ENCODE measurements around the gene FOXN3.

Gene FOXN3

DNA sequence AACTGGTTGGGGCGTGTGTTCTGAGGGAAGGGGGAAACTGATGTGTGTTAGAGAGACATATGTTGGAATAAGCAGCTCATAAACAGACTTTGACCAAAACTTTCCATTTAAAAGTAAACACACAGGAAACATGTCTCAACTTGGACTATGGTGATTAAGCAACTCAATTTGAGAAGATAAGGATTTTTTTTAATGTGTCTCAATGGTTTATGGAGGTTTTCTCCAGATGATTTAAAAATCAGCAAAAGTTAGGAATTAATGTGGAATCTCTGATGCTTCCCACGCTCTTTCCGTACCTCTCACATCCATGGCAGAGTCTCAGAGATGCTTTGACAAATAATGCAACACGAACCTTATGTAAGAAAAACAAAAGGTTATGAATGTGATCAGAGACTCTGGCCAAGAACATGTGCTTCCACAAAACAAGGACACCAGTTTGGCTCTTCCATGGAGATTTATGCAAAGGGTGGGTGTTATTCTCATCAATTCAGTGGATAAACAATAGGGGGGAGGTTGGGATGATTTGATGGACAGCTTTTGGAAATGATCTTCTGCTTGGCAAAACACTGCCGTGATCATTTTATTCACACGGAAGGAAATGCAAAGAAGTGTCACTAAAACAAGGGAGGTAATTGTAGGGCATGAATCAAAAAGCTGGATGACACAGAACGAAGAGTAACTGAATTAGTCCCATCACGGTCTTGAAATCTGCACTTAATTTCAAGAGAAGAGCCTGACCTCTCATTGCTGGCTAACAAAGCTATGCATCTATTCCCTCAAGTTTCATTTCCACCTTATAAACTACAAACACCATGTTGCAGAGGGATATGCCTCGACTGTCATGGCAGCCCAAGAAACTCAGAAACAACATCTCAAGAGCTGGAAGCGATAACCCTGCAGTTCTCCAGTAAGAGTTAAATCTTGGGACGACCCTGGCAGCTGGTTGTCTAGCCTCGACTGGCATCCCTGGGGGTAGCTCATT is 76.5 kb downstream of the FOXN3 start:
- DNase-seq (ENCODE audit: low read depth in 4 of 4, low spot score in 1 of 4), result no peak

DNA sequence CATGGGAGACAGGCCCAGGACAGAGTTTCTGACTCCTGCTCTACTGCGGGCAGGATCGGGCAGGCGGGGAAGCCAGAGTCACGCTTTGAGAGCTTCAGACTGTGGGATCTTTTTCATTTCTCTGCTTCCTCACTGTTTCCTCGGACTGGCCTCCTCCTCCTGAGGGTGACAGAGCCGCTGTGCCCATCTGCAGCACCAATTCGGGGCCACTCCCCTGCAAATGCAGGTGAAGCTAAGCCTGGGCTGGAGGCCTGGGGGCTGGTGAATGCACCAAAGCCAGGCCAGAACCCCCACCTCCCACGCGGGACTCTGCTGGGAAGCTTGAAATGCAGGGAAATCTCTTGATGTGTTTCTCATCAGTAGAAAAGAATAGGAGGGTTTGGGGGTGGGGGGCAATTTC is 77.5 kb downstream of the FOXN3 start:
- DNase-seq (ENCODE audit: low read depth in 4 of 4, low spot score in 1 of 4), result no peak

DNA sequence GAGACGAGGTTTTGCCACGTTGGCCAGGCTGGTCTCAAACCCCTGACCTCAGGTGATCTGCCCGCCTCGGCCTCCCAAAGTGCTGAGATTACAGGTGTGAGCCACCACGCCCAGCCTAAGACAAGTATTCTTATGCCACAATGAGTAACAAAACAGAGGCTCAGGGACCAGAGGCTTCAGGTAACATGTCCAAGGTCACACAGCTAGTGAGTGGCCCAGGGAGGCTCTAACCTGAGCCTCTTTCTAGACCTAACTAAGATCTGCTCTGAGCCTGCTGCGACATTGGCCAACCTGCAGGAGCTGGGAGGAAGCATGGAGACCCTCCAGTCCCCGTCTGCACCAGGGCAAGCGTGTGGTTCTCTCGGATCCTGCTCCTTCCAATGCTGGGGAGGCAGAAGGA is 77.9 kb downstream of the FOXN3 start:
- no peak for DNase-seq (ENCODE audit: low read depth in 4 of 4, low spot score in 1 of 4)

DNA sequence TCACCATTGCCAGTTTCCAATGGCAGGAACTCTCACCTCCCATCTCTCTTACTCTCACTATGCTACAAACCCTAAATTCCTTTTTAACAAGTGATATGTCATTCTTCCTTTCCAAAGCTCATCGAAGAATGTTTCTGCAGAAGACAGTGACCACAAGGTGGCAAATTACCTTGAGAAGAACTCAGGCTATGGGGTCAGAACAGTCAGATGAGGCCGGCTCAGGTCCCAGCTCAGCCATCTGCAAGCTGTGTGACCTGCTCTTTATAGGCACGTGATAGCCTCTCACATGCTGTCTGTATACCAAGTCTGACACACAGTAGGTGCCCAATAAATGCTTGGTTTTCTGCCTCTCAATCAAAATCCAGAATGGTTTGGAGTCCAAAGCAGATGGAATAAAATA is 80.7 kb downstream of the FOXN3 start:
- DNase-seq (ENCODE audit: low read depth in 4 of 4, low spot score in 1 of 4), result no peak

DNA sequence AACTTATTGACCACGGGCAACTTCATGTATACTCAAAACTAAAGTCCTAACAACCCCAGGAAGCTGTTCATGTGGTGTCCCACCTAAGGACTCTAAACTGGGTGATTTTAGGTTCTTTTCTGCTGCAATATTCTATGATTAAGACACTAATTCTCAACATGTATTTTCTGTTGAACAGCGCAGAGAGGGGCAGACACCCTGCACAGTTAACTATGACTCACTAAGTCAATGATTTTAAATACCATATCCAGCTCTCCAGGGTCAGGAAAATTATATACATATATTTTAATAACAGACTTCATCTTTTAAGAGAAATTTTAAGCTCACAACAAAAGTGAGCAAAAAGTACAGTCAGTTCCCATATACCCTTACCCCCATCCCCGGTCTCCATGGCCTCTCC is 85.0 kb downstream of the FOXN3 start:
- no peak for DNase-seq (ENCODE audit: low read depth in 4 of 4, low spot score in 1 of 4)

DNA sequence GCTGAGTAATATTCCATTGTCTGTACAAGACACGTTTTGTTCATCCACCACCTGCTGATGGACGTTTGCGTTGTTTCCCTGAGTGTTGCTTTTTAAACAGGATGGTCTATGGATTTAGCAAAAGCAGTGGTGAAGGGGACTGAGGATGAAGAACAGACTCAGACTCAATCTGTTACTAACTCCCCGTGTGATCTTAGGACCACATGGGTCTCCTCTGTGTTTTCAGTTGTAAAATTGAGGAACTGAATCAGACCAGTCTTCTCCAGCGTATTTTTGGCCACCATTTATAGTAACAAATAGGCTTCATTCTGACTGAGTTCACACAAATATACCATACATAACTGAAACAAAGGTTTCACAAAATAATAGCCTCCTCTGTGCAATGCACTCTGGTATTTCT is 85.6 kb downstream of the FOXN3 start:
- no peak for DNase-seq (ENCODE audit: low read depth in 4 of 4, low spot score in 1 of 4)

DNA sequence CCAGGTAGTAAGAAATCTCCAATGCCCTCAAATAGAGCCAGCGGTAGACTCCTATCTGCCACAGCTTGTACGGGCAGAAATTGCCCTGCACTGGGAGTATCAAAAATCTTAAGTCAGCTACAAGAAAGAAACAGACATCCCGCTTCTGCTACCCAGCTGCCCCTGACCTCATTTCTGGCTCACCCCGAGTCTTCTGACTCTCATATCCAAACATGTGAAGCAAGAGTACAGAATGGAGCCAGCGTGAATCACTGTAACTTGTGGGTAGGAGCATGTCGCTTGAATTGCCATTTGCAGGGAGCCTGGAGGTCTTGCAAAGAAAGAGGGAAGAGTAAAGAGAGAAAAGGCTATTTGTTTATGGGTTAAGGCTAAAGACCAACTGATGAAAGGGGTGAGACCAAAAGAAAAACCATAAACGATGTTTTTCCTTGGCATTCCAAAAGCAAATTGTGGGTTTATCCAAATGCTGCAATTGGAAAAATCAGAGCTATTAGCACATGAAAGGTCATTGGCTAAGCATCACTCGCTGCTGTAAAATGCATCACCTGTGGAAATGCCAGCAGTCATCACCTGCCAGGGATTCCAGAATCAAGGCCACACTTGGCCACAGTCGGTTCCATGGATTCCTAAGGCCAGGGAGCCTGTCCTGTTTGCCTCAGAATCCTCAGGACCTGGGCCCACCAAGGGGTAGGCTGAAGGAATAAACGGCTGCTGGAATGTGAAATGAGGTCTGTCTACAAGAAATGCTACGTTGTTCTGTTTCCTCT is 86.6 kb downstream of the FOXN3 start:
- DNase-seq (ENCODE audit: low read depth in 4 of 4, low spot score in 1 of 4), result no peak

DNA sequence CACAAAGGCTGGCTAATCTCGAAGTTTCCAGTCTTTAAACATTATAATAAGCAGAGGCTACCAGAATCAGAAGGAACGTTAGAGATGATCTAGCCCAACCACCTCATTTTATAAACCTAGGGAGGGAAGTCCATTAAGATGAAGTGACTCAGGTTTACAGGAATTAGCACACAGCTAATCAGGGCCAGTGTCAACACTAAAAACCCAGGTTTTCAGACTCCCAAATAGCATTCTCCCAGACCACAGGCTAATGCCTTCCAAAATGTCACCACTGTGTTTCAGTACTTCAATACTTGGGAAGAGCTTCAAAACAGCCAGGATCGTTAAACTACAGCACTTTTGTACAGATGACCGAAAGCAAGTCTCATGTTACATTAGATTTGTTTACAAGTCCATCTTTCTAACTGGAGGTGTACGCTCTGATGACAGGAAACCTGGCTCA is 89.2 kb downstream of the FOXN3 start:
- DNase-seq (ENCODE audit: low read depth in 4 of 4, low spot score in 1 of 4), result no peak

DNA sequence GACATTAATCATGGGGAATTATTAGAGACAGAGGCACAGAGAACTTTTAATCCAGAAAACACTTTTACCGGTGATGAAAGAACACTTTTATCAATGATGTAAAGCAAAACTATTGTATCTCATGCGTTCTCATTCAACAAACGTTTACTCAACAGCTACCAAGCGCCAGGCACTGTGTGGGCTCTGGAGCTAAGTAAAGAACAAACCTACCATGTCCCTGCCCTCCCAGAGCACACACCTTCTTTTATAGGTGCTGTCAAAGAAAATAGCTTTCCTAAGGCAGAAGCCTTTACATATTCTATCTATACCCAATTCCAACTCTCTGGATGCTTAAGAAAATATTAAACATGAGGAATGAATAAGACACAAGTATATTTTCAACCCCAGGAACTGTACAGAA is 91.1 kb downstream of the FOXN3 start:
- no peak for DNase-seq (ENCODE audit: low read depth in 4 of 4, low spot score in 1 of 4)

DNA sequence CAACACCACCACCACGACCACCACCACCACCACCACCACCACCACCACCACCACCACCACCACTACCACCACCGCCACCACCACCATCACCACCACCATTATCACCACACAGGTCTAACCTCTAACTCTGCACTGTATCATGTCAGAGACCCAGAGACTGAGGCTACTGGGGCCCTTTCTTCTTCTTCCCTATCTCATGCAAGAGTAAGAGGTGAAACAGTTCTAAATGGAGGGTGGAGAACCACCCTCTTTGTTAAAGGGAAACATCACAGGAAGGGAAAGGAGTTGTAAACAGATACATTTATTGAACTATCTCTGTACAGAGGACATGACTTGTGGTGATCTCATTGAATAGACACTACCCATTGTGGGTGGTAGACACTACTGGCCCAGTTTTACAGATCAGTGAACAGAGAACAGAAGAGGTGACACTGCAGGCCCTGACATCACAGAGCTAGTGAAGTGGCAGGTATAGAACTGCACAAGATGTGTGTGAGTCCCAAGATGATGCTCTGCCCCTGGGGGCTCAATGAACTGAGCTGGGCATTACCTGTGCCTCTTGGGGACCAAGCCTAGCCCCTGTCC is 91.6 kb downstream of the FOXN3 start:
- no peak for DNase-seq (ENCODE audit: low read depth in 4 of 4, low spot score in 1 of 4)

DNA sequence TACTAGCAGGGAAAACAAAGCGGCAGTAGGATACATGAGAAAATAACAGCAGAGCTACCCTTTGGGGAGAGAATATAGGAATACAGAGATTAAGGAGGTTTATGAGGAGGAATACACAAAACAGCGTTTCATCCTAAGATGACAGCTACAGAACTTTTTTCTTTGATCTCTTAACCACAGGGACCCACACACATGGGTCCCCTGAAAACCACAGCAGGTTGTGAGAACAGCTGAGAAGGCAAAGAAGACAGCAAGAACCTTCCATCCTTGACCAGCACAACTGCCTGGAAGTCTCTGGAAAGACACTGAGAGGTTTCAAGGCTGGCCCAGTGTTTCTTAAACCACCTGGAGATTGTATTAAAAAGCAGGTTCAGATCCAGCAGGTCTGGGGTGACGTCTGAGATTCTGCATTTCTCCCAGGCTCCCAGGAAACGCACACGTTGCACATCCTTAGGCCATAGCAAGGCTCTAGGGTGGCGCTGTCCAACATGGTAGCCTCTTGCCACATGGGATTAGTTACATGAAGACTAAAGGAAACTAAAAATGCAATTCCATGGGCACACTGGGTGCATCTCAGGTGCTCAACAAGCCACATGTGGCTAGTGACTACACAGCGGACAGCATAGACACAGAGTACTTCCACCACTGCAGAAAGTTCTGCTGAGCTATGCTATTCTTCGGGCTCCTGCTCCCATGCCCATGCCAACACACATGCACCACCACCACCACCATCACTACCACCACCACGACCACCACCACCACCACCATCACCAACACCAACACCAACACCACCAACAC is 92.3 kb downstream of the FOXN3 start:
- DNase-seq (ENCODE audit: low read depth in 4 of 4, low spot score in 1 of 4), result no peak

DNA sequence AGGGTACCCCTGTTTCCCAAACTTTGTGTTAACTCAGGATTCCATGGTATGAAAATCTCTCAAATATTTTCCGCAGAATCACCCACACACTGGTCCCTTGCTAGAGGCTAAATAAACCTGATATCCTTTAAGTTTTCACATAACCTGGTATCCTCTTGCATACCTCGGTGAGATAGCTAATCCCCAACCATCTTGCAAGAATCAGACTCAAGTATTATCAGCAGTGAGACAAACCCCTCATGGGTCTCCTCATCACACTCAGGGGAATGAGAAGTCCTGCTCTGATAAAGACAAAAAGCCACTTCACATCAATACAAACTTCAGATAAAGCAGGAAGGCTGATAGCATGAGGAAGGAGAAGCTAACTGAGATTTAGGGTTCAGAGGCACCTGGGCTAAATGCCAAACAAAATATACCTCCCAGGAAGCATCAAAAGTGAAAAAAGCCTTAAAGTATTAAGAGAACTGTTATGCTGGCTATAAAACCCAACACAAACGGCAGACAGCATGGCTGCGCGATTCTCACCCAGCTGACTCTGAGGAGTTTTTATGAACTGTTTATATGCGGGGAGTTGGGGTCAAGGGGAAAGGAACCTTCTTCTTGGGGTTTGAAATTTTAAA is 96.5 kb downstream of the FOXN3 start:
- no peak for DNase-seq (ENCODE audit: low read depth in 4 of 4, low spot score in 1 of 4)

DNA sequence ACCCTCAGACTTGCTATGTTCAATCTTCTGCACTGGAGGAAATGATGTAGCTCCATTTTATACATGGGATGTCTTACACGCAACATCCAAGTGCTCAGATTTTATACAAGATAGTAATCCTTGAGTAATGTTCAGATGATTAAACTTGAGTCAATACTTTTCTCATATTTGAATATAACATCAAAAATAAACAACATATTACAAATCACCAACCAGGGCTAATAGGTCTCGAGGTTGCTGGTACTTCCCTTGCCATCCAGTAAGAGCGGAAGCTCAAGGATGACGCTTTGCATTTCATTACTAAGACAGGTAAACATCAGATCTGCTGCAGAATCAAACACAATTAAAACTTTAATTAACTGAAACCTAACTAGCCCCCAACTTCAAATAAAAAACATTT is 97.3 kb downstream of the FOXN3 start:
- no peak for DNase-seq (ENCODE audit: low read depth in 4 of 4, low spot score in 1 of 4)

DNA sequence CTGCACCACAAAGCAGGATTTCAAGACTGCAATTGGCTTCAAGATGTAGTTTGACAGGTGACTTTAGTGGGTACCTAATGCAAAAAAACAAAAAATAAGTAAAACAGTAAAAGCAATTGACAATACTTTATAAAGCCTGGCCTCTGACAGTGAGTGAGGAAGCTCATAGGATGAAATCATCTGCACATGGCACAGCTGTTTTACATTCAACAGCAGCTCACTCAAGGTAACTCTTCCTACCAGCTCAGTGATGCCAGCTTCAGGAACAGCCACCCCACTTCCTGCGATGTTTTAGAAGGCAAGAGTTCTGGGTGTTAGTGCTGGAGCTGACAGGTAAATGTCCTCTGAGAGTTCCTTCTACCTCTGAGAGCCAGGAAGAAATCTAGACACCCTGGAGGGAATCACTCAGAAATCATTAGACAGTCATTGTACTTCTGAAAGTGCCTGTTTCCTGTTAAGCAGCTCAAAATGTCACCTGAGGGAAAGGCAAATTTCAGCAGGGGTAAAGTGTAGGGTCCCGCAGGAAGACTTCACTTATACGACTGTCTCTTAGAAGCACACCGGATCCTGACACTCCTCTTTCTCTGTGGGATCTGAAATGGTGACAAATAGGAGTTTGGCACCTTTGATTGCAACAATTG is 99.9 kb downstream of the FOXN3 start:
- DNase-seq (ENCODE audit: low read depth in 4 of 4, low spot score in 1 of 4), result no peak

DNA sequence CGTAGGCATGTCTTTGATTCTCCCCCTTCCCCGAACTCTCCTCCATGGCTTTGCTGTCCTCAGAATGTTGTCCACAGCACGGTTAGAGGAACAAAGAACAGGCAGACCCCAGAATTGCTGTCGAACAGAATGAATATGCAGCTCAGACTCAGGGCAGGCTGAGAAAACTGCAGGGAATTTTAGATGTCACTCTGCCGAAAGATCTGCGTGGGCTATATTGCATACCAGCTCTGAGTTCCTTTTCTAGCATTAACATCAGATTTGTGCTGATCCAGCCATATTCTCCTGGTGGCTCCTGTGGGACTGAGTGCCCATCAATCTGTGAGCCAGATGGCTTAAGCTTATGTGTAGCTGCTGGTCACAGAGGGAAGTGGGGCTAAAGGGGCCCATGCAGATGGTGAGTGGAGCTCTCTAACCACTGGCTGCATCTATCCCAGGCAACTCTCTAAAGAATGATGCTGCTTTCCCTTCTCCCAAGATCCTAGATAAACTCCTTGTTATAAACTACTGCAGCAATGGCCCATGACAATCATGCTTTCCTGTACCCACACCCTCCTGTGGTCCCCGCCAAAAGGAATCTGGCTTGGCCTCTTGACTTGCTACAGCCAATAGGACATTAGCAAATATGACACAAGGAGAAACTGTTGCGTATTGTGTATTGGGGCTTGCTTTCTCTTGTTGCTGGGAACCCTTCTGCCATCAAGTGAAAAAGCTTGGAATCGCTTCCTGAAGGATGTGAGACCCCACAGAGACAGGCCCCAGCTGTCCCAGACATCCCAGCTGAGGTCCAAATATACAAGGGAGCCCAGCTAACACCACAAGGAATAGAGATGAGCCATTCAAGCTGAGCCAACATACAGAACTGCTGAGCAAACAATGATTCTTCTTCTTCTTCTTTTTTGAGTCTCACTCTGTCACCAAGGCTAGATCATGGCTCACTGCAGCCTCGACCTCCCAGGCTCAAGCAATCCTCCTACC is 101.3 kb downstream of the FOXN3 start:
- DNase-seq (ENCODE audit: low read depth in 4 of 4, low spot score in 1 of 4), result no peak

DNA sequence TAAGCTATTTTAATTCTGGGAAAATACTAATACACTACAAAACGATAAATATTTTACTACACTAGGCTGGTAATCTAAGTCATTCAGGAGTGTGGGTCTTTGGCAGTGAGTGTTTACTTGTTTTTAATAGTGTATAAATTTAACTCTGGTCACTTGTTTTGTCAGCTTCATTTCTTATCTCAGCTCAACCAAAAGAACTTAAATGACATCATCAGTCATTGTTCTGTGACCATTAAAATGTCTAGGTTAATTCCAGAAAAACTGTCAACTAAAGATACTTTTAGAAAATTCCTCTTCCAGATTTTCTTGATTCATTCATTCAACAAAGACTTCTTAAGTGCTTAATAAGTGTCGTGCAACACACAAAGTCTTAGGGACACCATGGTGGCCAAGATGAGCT is 102.8 kb downstream of the FOXN3 start:
- DNase-seq (ENCODE audit: low read depth in 4 of 4, low spot score in 1 of 4), result no peak

DNA sequence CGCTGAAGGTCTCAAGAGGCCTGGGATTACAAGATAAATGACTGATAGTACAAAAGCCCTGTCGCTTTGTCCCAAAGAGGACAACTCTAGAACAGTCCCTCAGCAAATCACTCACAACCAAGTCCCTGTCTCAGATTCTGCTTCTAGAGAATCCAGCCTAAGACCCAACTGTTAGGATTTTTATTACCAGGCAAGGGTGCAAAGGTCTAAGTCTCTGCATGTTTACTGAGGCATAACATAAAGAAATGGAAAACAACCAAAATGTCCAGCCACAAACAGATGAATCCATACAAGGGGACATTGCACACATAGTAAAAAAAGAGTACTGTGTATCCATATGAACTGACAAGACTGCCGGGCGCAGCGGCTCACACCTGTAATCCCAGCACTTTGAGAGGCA is 104.1 kb downstream of the FOXN3 start:
- DNase-seq (ENCODE audit: low read depth in 4 of 4, low spot score in 1 of 4), result no peak

DNA sequence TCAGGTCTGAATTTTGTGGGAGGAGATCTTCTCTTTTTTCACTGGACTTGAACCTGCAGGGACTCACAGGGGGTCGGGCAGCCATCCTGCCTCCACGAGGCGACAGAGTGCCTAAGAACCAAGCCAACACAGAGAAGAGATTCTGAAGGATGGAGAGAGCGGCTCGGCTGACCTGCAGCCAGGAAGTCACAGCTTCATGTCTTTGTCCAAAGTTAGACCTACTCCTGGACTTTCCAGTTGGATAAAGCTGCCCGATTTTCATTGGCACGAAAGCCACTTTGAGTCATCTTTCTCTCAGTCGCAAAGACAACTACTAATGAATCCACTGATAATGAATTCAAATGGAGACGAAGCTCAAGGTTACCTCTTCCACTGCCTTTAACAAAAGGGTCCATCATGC is 106.8 kb downstream of the FOXN3 start:
- DNase-seq (ENCODE audit: low read depth in 4 of 4, low spot score in 1 of 4), result no peak

DNA sequence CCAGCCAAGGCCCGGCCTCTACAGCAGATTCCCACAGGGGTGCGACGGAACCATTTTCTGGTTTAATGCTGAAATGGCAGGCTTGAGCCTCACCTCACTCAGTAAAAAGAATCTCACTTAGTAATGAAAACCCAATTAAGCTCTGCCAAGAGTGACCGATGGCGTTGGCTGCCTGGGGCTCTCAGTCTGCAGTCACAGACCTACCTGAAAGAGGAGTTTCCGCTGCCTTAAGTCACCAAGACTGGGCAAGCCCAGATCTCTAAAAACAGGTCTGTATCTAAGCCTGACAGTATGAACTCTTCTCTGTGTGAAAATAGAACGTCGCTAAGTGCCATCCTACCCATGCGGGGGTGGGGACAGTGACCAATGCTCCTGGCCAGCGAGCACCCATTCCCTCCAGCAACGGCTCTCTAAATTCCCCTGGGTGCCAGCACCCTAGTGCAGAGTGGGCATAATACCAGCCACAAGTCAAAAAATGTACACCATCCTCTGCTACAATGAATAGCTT is 107.3 kb downstream of the FOXN3 start:
- no peak for DNase-seq (ENCODE audit: low read depth in 4 of 4, low spot score in 1 of 4)

All from stimulated activated CD4-positive, alpha-beta T cell treated with anti-CD3 and anti-CD28 coated beads, Interleukin-1b, Interleukin-23, amount 100 ng/mL, for 24 hours (primary cell).